Breast epithelium (tissue), 4 donors: ENCODE measurements around the gene SLC25A44. TPM values are rescaled to one million over a fixed set of nuclear protein-coding genes. Genes with fewer than 3 reads are reported as not detected.

Experiments
- DNase-seq, 2 donors: peaks; one replicate each; pipeline ENCODE4 v3.0.0-alpha.2; 2019; ENCODE audit warnings: low spot score in 2 of 2
- H3K27ac ChIP-seq, 2 donors: fragments of 200-600 bp; sonication (generic) in 1 of 2; one replicate each; pipeline ENCODE4 v1.5.1; 2016 to 2019; ENCODE audit warnings: mild to moderate bottlenecking in 1 of 2
- H3K27me3 ChIP-seq, 2 donors: fragments of 200-600 bp; sonication (generic) in 1 of 2; one replicate each; pipeline versions ENCODE4 v1.5.1 to v1.6.0; 2017 to 2019; ENCODE audit warnings: control low read depth in 1 of 2, mild to moderate bottlenecking in 1 of 2
- H3K36me3 ChIP-seq: fragments of 200-600 bp; one replicate; pipeline ENCODE4 v1.5.1; 2019
- H3K4me1 ChIP-seq, 2 donors: fragments of 200-600 bp; sonication (generic); one replicate each; pipeline ENCODE4 v1.5.1; 2016 to 2019; ENCODE audit warnings: control low read depth in 1 of 2
- H3K4me3 ChIP-seq, 3 donors: fragments of 200-600 bp; sonication (generic); 1 replicate in 2 of 3; 2 replicates in 1 of 3; pipeline ENCODE4 v1.5.1; 2016 to 2019; ENCODE audit warnings: mild to moderate bottlenecking in 3 of 3, moderate library complexity in 2 of 3
- H3K9me3 ChIP-seq, 2 donors: fragments of 200-600 bp; sonication (generic) in 1 of 2; one replicate each; pipeline ENCODE4 v1.5.1; 2016 to 2019; ENCODE audit warnings: control low read depth in 1 of 2
- CTCF ChIP-seq, 3 donors: fragments of 450-650 bp; IDR thresholded peaks; one replicate each; pipeline ENCODE4 v1.5.1; 2016 to 2017; ENCODE audit warnings: antibody characterized with exemption in 3 of 3, mild to moderate bottlenecking in 3 of 3, moderate library complexity in 3 of 3
- POLR2A ChIP-seq: fragments of 450-650 bp; IDR thresholded peaks from one replicate; pipeline ENCODE4 v1.6.1; 2016; ENCODE audit warnings: antibody characterized with exemption, mild to moderate bottlenecking, moderate library complexity
- POLR2AphosphoS5 ChIP-seq, 3 donors: sonication (generic); formaldehyde crosslinking; IDR thresholded peaks; one replicate each; pipeline ENCODE4 v1.6.1; 2017; ENCODE audit warnings: antibody characterized with exemption in 3 of 3
- intact Hi-C: fragments of 100-400 bp; cut with DNase I; formaldehyde crosslinking; loops from one replicate; pipeline ENCODE4 v1.15.1; 2023; ENCODE audit warnings: low total_unique reads
- total RNA-seq, 3 donors: library from RNA; depleted of rRNA; stranded (reverse); fragments of >200 nt; gene quantifications; one replicate each; pipeline ENCODE4 v1.1.0, GENCODE V29; 2016

The SLC25A44 gene
- total RNA-seq, 3 donors from 2014 or later, result 10.7 to 23.7 (median 13.8) TPM

GRCh38 chr1:156226782-156227181 is 32.9 kb downstream of the SLC25A44 start:
- no peaks in the 10 kb centered on the region for H3K36me3 ChIP-seq
- TF ChIP-seq POLR2A (no peak), CTCF (IDR thresholded peaks at IDR 0.05) (no peak), POLR2AphosphoS5 (IDR thresholded peaks at IDR 0.05) (no peak)
- no peaks in the 10 kb centered on the region for H3K27me3 ChIP-seq
- H3K9me3 ChIP-seq, result no peaks in the 10 kb centered on the region
- no peak overlapping the region for H3K27ac ChIP-seq
- DNase-seq, result no peak
- H3K4me1 ChIP-seq, result peaks cover 0 to 8% of the 10 kb centered on the region in 2 donors
- intact Hi-C loops, result loop anchor here (10.0 kb wide), 1 partner anchor 142 kb away; the partner anchor contains the start of gene MEX3A
- no peak overlapping the region for H3K4me3 ChIP-seq

- no peak for TF ChIP-seq POLR2A
- no peak for TF ChIP-seq POLR2AphosphoS5 (IDR thresholded peaks at IDR 0.05)
- no peak for TF ChIP-seq CTCF (IDR thresholded peaks at IDR 0.05)
- Histone ChIP-seq H3K9me3 (no peaks in the 10 kb centered on the region), H3K4me3 (no peak overlapping the region), H3K27ac (no peak overlapping the region), H3K27me3 (no peaks in the 10 kb centered on the region), H3K36me3 (no peaks in the 10 kb centered on the region), H3K4me1 (peaks cover 0 to 8% of the 10 kb centered on the region in 2 donors)
- intact Hi-C loops, result loop anchor here (10.0 kb wide), 1 partner anchor 144 kb away; the partner anchor contains the start of gene MEX3A
- no peak for DNase-seq
These were observed 34.6 kb downstream of the SLC25A44 start for GRCh38 chr1:156228501-156228900.

- TF ChIP-seq POLR2A (no peak), CTCF (IDR thresholded peaks at IDR 0.05) (no peak), POLR2AphosphoS5 (IDR thresholded peaks at IDR 0.05) (no peak)
- no peaks in the 10 kb centered on the region for H3K27me3 ChIP-seq
- no peaks in the 10 kb centered on the region for H3K9me3 ChIP-seq
- H3K4me3 ChIP-seq, result no peak overlapping the region
- intact Hi-C loops, result loop anchor here (10.0 kb wide), 1 partner anchor 145 kb away; the partner anchor contains the start of gene MEX3A
- H3K4me1 ChIP-seq, result peaks cover 0 to 8% of the 10 kb centered on the region in 2 donors
- no peak overlapping the region for H3K27ac ChIP-seq
- DNase-seq, result no peak
- no peaks in the 10 kb centered on the region for H3K36me3 ChIP-seq
These were observed 36.0 kb downstream of the SLC25A44 start for GRCh38 chr1:156229809-156230472.

DNA sequence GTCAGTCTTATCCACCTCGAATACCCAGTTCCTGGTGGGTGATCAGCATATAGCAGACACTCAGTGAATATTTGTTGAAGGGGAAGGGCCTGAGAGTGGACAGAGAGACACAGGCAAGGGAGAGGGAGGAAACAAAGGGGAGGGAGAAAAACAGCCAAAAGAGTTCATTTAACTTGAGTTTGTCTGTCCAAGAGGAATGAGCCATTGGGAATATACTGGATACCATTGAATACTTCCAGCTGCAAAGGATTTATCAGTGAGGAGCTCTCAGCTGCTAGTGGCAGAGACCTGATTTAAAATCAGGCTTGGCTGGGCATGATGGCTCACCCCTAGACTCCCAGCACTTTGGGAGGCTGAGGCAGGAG is 36.6 kb downstream of the SLC25A44 start:
- TF ChIP-seq POLR2AphosphoS5 (IDR thresholded peaks at IDR 0.05) (no peak), POLR2A (no peak), CTCF (IDR thresholded peaks at IDR 0.05) (no peak)
- DNase-seq, result no peak
- H3K27ac ChIP-seq, result no peak overlapping the region
- no peaks in the 10 kb centered on the region for H3K36me3 ChIP-seq
- intact Hi-C loops, result no loop called here
- H3K4me3 ChIP-seq, result no peak overlapping the region
- peaks cover 0 to 3% of the 10 kb centered on the region in 2 donors for H3K4me1 ChIP-seq
- no peaks in the 10 kb centered on the region for H3K27me3 ChIP-seq
- H3K9me3 ChIP-seq, result no peaks in the 10 kb centered on the region

DNA sequence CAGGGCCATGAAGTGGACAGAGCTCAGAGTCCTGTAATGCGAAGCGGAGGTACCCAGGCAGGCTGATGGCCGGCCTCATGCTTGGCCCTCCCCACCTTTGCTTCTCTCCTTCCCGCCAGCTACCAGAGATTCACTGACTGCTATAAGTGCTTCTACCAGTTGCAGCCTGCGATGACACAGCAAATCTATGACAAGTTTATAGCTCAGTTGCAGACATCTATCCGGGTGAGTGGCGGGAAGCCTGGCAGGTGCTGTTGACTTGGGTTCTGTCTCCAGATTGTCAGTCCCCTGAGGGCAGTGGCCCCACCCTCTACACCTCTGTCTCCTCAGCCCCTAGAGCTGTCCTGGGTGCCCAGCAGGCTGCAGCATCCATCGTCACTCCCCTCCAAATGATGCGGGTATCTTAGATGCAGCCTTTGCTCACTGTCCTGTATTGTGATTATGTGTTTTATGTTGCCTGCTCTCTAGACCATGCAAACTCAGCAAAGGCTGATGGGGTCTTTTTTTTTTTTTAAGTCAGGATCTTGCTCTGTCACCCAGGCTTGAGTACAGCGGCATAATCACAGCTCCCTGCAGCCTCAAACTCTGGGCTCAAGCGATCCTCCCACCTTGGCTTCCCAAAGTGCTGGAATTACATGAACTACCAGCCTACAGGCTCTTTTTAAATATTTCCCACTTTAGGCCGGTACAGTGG is 38.4 kb downstream of the SLC25A44 start:
- H3K4me3 ChIP-seq, result no peak overlapping the region
- H3K27me3 ChIP-seq, result no peaks in the 10 kb centered on the region
- intact Hi-C loops, result no loop called here
- H3K36me3 ChIP-seq, result no peaks in the 10 kb centered on the region
- TF ChIP-seq POLR2AphosphoS5 (IDR thresholded peaks at IDR 0.05) (no peak), CTCF (IDR thresholded peaks at IDR 0.05) (no peak), POLR2A (no peak)
- no peaks in the 10 kb centered on the region for H3K9me3 ChIP-seq
- H3K27ac ChIP-seq, result no peak overlapping the region
- DNase-seq, result no peak
- H3K4me1 ChIP-seq, result no peaks in the 10 kb centered on the region
